C4-2B (cell line): ENCODE measurements around the gene CHN1.

Source experiments
- CTCF ChIP-seq: fragments of 450-650 bp; conservative IDR thresholded peaks from 2 replicates; pipeline ENCODE4 v1.5.1; 2017; ENCODE audit warnings: mild to moderate bottlenecking
- ZFX ChIP-seq: fragments of 450-650 bp; IDR thresholded peaks from 2 replicates; pipeline ENCODE4 v1.6.1; 2017

DNA sequence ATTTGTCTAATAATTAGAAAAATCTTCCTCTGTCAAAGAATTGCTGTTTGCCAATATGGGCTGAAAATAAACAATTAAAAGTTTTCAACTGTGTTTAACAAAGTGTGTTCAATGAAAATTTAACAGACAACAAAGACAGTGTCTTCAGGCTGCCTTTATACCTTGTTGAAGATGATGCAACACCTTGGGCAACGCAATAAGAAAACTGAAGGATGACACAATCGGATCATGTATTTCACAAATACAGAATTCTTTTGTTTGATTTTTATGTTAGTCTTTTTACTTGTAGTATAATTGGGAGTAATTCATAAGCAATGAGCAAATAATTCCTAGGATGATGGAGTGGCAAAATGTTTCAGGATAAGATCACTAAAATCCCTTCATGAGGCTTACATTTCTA lies 27.8 kb downstream of the CHN1 start:
- TF ChIP-seq CTCF (no peak), ZFX (no peak)
